ENCODE measurements around the gene RAI1.

DNA sequence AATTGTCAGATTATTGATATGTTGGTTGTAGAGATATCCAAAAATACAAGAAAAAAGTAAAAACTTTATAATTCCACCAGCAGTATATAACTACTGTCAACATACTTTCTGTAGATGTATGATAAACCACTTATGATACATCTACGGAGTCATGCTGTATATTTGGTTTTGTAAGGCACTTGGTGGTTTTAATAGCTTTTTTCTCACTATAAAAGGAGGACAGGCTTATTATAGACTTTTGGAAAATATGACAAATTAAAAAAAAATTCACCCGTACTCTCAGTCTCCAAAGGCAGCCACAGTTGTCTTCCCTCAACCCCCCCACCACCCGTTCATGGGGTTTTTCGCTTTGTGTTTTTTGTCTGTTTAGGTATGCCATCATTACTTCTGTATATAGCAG is 14.8 kb downstream of the RAI1 start:
- no peak for TF ChIP-seq SUZ12 (IDR thresholded peaks at IDR 0.05)
- TF ChIP-seq BHLHE40 (IDR thresholded peaks at IDR 0.05; ENCODE audit: borderline replicate concordance), result no peak
- TF ChIP-seq ELF4 (IDR thresholded peaks at IDR 0.05), result no peak

Measured in HEK293T (cell line).